ENCODE measurements around the gene CCM2.

Gene CCM2

DNA sequence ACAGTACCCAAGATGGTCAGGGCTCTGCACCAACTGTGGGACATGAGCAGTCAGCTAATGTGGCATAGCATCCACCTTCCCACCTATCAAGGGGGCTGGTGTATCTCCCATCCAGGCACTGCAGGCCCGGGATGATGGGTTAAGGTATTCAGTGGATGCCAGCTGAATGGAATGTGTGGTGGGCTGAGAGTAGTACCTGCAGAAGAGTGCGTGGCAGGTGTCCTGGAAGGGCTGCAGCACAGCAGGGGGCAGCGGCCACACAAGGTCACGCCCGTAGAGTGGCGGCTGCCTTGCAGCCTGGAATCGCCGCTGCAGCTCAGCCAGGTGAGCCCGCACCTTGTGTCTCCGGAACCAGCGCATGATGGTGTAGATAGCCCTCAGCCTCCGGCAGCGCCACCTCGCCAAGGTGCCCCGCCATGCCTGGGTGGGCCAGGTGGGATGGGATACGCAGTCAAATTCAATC, 34.5 kb upstream of the CCM2 start:
- H3K27ac Mint-ChIP-seq = peak overlapping the region; percentile 46

DNA sequence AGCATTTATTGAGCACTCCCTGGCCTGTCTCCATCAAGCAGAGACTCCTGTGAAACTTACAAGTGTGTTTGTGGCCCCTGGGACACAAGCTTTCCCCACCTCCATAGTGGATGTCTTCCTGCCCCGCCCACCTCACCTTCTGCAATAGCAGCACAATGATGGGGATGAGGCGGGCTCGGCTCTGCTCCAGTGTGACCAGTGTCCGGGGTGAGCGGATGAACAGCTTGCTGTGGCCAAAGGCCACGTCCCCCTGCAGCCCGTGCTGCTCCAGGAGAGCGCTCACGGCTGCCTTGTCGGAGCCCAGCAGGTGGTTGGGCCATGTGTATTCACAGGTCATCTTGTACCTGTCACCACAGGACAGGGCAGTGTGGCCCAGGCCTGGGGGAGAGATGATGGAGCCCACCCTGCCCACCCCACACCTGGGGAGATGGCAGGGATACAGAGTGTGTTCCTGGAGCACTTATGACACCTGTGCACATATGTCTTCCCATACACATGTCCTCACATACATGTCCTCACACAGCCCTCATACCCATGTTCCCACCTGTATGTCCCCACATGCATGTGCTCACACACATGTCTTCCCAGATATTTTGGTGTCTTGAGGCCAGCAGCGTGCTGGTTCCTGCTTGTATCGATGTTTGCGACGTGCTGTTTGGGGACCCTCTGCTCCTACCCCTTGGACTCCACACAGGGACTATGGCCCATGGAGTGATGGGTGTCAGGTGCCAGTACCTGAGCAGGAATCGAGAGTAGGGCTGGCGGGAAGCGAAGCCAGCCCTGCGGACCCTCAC, 33.9 kb upstream of the CCM2 start:
- H3K4me3 Mint-ChIP-seq = no peak overlapping the region
- peaks cover 4% of the 10 kb centered on the region for H3K4me1 Mint-ChIP-seq (ENCODE audit: low read depth)
- peaks cover 3% of the 10 kb centered on the region for H3K36me3 Mint-ChIP-seq
- no peak overlapping the region for H3K27ac Mint-ChIP-seq
- H3K9me3 Mint-ChIP-seq (ENCODE audit: low read depth) = no peaks in the 10 kb centered on the region
- no peaks in the 10 kb centered on the region for H3K27me3 Mint-ChIP-seq

More for the DNA sequence above, 34.5 kb upstream of the CCM2 start:
- Mint-ChIP-seq H3K4me1 (ENCODE audit: low read depth) (peaks cover 4% of the 10 kb centered on the region), H3K9me3 (ENCODE audit: low read depth) (no peaks in the 10 kb centered on the region), H3K27me3 (no peaks in the 10 kb centered on the region), H3K4me3 (no peak overlapping the region), H3K36me3 (peaks cover 3% of the 10 kb centered on the region)

DNA sequence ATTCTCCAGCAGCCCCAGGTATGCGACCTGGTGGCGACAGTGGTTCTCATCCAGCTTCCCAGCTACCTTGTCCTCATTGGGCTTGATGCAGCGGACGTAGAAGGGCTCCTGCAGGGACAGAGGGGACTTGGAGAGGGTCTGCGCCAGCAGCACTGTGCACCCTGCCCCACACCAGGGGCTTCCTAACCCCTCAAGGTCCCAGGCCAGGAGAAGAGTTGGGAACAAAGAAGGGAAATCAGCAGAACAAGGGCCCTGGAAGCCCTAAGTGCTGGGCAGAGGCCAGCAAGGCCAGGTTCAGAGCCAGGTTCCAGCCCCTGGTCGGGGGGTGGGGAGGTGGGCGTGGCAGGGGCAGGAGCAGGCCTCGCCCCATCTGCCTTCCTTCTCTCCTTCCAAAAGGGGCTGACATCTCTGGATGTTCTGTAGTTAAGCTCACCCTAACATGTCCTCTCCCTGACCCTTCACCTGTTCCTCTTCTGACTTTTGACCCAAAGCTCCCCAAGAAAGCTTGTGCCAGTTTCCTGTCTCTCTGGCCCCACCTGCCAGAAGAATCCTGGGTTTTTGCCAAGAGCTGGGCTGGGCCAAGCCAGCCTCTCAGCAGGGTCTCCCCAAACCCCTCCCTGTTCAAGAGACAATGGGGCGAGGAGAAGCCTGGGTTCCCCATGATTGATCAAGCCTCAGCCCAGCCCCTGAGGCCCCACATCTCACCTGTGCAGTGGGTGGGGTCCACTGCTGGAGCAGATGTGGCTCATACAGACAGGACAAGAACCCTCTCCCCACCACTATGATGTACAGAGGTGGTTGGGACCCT, 33.1 kb upstream of the CCM2 start:
- Mint-ChIP-seq H3K9me3 (ENCODE audit: low read depth) (no peaks in the 10 kb centered on the region), H3K27me3 (no peaks in the 10 kb centered on the region), H3K4me1 (ENCODE audit: low read depth) (peaks cover 4% of the 10 kb centered on the region), H3K27ac (peak overlapping the region; percentile 28), H3K36me3 (peaks cover 3% of the 10 kb centered on the region), H3K4me3 (no peak overlapping the region)

DNA sequence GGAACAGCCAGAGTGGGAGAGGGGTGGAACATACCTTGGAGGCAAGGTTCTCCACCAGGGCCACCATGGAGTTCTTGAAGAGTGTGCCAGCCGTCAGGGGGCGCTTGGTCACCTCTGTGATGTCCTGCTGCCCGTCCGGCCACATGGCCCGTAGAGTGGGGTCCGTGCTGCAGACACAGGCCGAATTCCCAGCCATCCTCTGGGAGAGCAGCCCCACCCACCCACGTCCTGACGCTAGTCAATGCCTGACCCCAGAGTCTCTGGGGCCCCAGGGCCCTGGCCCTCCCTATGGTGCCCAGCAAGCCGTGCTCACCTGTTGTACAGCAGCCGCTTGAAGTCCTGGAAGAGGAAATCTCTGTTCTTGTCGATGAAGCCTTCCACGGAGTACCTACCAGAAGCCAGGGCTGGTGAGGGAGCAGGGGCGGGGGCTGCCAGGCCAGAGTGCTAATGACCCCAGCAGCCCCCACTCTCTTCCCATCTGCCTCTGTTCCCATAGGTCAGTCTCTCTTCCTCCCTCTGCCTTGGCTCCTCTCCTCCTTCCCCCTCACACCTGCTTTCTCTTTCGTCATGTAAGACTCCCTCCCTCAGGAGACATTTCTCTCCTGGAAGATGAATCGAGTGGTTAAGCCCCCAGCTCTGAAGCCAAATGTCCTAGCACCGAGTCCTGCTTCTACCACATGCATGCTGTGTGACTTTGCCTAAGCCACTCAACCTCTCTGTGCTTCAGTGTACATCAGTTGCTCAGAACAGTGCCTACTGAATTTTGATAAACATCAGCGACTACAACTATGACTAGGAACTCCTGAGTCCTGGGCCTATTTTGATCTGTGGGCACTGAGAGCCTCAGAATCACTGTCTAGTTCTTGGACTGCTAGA, 32.2 kb upstream of the CCM2 start:
- H3K27ac Mint-ChIP-seq = peak overlapping the region; percentile 73
- H3K27me3 Mint-ChIP-seq = no peaks in the 10 kb centered on the region
- H3K36me3 Mint-ChIP-seq = peaks cover 3% of the 10 kb centered on the region
- no peak overlapping the region for H3K4me3 Mint-ChIP-seq
- no peaks in the 10 kb centered on the region for H3K9me3 Mint-ChIP-seq (ENCODE audit: low read depth)
- peaks cover 4% of the 10 kb centered on the region for H3K4me1 Mint-ChIP-seq (ENCODE audit: low read depth)

DNA sequence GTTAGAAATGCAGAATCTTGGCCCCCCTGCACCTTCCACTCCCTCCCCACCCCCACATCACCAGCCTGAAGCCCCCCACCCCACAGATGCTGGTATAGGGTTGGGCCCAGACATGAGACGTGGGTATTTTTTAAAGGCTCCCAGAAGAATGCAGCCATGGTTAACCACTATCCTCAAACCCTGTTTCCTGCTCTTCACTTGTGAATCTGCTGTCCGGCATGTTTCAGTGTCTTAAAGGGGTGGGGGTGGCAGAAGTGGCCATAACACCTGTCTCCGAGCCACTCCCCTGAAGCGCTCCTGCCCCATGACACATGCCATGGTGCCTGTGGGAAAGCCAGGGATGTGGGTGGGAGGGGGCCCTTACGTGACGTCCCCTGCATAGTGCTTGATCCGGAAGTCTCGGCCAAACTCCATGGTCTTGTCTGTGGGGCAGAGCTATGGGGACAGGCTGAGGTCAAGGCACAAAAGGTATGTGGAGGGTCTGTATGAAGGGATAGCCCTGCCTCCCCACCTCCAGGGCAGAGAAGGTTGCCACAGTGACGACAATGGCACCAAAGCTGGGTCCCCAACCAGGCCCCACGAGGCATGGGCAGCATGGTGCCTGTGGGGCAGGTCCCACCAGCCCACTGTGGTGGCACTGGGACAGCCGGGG, 30.8 kb upstream of the CCM2 start:
- H3K27me3 Mint-ChIP-seq = no peaks in the 10 kb centered on the region
- H3K4me3 Mint-ChIP-seq = no peak overlapping the region
- no peaks in the 10 kb centered on the region for H3K9me3 Mint-ChIP-seq (ENCODE audit: low read depth)
- no peak overlapping the region for H3K27ac Mint-ChIP-seq
- peaks cover 3% of the 10 kb centered on the region for H3K36me3 Mint-ChIP-seq
- H3K4me1 Mint-ChIP-seq (ENCODE audit: low read depth) = peaks cover 9% of the 10 kb centered on the region

DNA sequence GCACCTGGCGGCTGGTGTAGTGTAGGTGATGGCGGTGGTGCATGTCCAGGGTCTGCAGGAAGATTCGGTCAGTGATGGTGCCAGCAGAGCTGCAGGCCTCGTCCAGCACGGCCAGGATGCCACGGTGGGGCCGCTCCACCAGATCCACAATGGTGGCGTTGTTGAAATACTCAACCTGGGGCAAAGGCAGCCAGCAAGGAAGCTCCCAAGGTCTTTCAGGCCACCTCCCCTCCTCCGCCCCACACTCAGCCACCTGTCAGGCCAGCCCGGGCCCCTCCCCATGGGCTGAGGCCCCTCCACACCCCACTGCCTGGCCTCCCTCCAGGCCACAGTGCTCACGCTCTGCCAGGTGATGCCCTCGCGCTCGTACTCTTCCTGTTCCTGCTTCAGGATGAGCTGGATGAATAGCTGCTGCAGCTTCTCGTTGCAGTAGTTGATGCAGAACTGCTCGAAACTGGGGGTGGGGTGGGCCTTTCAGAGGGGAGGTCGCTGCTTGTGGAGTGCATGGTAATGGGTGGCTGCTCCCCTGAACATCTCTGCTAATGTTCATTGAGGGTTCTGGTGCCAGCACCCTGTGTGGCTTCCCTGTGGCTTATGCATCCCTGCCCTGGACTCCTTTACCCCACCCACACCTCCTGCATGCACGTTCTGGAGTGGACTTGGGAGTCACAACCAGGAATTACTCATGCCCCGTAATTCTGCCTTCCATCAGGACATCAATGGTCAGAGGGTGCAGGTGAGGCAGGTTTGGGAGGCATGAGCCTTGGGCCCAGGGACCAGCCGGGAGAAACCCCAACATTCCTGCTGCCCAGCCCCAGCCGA, 30.1 kb upstream of the CCM2 start:
- Mint-ChIP-seq H3K27ac (no peak overlapping the region), H3K4me3 (no peak overlapping the region), H3K27me3 (no peaks in the 10 kb centered on the region), H3K36me3 (peaks cover 3% of the 10 kb centered on the region), H3K9me3 (ENCODE audit: low read depth) (no peaks in the 10 kb centered on the region), H3K4me1 (ENCODE audit: low read depth) (peaks cover 14% of the 10 kb centered on the region)

DNA sequence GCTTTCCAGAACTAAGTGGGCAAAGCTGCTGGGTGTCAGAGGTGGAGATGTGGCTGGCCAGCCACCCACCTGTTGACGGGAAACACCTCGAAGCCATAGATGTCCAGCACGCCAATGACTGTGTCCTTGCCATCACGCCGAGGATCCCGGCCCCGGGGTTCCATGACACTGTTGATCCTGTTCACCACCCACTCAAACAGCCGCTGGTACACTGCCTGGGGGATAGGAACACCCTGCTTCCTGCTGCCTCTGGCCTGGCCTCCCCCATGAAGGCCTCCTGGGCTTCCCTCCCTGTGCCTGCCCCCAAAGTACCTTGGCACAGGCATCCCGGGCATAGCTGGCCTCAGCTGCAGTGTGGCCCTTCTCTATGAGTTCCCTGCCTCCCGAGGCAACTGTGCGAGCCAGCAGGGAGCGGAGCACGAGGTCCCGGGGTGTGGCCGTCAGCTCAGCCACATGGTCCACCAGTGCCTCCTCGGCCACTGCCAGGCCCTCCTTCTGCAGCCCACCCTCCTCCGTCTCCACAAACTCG, 29.4 kb upstream of the CCM2 start:
- Mint-ChIP-seq H3K36me3 (peaks cover 3% of the 10 kb centered on the region), H3K27ac (no peak overlapping the region), H3K4me3 (no peak overlapping the region), H3K9me3 (ENCODE audit: low read depth) (no peaks in the 10 kb centered on the region), H3K4me1 (ENCODE audit: low read depth) (peaks cover 17% of the 10 kb centered on the region), H3K27me3 (no peaks in the 10 kb centered on the region)

DNA sequence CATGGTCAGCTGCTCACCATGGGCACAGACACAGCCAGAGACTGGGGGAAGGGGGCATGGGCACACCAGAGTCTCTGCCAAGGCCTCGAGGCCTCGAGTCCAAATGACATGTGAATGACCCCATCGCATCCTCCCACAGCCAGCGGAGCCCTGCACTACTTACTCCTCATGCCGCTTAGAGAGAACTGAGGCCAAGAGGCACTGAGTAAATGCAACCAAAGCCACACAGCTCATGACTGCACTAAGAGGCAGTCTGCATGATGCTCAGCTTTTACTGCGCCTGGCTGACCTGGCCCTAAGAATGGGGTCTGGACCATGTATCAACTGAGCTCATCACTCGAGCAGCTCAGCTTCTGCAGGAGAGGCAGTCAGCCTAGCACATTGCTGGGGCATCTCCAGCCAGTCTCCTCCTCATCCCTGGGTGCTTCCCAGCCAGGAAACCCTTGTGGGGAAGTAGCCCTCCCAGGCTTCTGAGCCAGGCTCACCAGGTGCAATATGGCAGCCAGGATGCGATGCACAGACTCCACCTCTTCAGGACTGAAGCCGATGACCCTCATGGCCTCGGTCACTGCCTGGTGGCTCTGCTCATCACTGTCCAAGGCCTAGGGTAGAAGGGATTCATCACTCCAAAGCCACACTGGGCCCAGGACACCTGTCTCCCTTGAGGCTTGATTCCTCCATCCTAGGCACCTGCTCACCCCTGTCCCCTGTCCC, 28.7 kb upstream of the CCM2 start:
- peak overlapping the region; percentile 9 for H3K27ac Mint-ChIP-seq
- H3K27me3 Mint-ChIP-seq = no peaks in the 10 kb centered on the region
- peaks cover 3% of the 10 kb centered on the region for H3K36me3 Mint-ChIP-seq
- peaks cover 22% of the 10 kb centered on the region for H3K4me1 Mint-ChIP-seq (ENCODE audit: low read depth)
- H3K9me3 Mint-ChIP-seq (ENCODE audit: low read depth) = no peaks in the 10 kb centered on the region
- H3K4me3 Mint-ChIP-seq = no peak overlapping the region

DNA sequence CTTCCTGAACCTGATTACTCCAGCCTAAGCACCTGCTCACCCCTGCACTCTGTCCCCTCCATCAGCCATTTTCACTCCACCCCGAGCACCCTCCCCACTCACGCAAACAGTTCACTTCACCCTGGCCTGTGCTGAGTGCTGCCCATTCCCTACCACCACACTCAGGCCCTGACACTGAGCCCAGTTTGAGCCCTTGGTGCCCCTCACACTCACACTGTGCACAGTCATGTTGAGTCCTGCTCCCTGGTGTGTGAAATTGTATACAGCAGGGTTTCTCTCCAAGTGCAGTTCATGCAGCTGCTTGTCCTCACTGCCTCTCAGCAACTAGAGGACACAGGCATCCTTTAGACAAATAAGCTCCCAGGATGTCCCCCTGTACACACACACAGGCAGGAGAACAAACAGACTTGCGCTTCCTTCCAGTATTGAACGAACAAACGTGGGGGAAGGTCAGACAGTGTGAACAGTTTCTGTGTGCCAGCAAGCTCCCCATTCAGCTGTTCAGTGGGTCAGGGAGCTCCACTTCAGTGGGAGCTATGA, 28.0 kb upstream of the CCM2 start:
- Mint-ChIP-seq H3K9me3 (ENCODE audit: low read depth) (no peaks in the 10 kb centered on the region), H3K4me1 (ENCODE audit: low read depth) (peaks cover 28% of the 10 kb centered on the region), H3K27ac (peak overlapping the region; percentile 58), H3K36me3 (peaks cover 3% of the 10 kb centered on the region), H3K27me3 (no peaks in the 10 kb centered on the region), H3K4me3 (no peak overlapping the region)

DNA sequence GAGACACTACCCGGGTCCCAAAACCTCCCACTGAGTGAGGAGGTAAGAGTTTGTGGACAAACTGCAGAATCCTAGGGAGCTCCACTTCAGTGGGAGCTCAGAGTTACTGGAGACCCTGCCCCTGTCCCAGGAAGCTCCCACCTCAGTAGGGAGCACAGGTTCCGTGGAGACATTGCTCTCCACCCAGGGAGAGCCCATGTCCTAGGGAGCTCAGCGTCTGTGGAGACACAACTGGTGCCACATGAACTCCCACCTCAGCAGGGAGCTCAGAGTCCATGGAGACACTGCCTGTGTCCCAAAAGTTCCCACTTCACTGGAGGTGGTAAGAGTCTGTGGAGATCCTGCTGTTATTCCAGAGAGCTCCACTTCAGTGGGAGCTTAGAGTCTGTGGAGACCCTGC, 27.4 kb upstream of the CCM2 start:
- Mint-ChIP-seq H3K4me3 (no peak overlapping the region), H3K36me3 (peaks cover 3% of the 10 kb centered on the region), H3K4me1 (ENCODE audit: low read depth) (peaks cover 31% of the 10 kb centered on the region), H3K9me3 (ENCODE audit: low read depth) (no peaks in the 10 kb centered on the region), H3K27ac (peak overlapping the region; percentile 58), H3K27me3 (no peaks in the 10 kb centered on the region)

DNA sequence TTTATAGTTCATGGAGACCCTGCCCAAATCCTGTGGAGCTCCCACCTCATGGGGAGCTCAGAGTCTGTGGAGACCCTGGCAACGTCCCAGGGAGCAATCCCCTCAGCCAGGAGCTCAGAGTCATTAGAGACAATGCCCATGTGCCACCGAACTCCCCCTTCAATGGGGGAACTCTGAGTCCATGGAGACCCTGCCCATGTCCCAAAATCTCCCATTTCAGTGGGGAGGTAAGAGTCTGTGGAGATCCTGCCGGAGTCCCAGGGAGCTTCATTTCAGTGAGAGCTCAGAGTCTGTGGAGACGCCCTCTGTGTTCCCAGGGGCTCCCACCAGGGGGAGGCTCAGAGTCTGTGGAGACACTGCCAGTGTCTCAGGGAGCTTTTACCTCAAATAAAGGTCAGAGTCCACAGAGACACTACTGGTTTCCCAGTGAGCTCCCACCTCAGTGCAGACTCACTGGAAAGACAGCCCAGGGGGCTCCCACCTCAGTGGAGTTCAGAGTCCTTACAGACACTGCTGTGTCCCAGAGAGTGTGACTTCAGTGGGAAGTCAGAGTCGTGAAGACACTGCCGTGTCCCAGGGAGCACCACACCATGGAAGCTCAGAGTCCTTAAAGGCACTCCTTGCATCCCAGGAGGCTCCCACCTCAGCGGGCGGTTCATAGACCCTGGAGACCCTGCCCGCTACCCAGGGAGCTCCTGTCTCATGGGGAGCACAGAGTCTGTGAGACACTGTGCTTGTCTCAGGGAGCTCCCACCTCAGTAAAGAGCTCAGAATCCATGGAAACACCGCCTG, 26.2 kb upstream of the CCM2 start:
- H3K27me3 Mint-ChIP-seq = no peaks in the 10 kb centered on the region
- no peaks in the 10 kb centered on the region for H3K9me3 Mint-ChIP-seq (ENCODE audit: low read depth)
- H3K4me3 Mint-ChIP-seq = no peak overlapping the region
- no peaks in the 10 kb centered on the region for H3K36me3 Mint-ChIP-seq
- H3K27ac Mint-ChIP-seq = peak overlapping the region; percentile 34
- peaks cover 37% of the 10 kb centered on the region for H3K4me1 Mint-ChIP-seq (ENCODE audit: low read depth)

DNA sequence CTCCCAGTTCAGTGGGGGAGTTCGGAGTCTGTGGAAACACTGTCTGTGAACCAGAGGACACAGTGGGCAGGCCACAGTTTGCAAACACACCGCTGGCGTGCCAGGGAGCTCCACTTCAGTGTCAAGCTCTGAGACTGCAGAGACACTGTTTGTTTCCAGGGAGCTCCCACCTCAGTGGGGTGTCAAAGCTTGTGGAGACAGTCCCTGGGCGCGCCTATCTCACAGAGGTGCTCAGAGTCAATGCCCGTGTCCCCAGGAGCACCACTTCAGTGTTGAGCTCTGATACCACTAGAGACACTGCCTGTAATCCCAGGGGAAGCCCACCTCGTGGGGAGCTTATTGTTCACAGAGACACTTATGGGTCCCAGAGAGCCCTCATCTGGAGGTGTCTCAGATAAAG, 25.5 kb upstream of the CCM2 start:
- H3K27me3 Mint-ChIP-seq = no peaks in the 10 kb centered on the region
- H3K27ac Mint-ChIP-seq = peak overlapping the region; percentile 34
- no peaks in the 10 kb centered on the region for H3K9me3 Mint-ChIP-seq (ENCODE audit: low read depth)
- H3K36me3 Mint-ChIP-seq = no peaks in the 10 kb centered on the region
- H3K4me3 Mint-ChIP-seq = peak overlapping the region; percentile 32
- peaks cover 44% of the 10 kb centered on the region for H3K4me1 Mint-ChIP-seq (ENCODE audit: low read depth)
